GM19438 (cell line): ENCODE measurements around the gene ADGRG3.

Experiments
- ATAC-seq: cut with Tn5 transposase; IDR thresholded peaks from one replicate; pipeline ENCODE4 v1.9.1; 2021; ENCODE audit warnings: low read depth; ENCODE audit not compliant: unreplicated experiment

The ADGRG3 gene

DNA sequence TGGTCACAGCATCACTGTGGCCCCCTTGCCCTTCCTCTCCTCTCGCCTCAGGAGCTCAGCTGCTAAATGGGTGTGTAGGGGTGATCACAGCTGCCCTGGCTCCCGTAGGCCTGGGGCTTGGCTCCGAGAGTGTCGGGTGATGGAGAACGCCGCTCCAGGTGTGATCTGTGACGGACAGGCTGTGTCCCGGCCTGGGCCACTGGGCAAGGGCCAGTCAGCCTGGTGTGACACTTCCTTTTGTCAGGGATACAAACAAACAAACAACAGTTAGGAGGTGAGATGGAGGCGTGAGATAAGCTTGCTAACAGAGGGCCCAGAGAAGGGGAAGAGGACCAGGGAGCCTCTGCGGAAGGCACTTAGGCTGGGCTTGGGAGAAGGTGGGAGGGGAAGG is 37.7 kb upstream of the ADGRG3 start:
- no peak for ATAC-seq

DNA sequence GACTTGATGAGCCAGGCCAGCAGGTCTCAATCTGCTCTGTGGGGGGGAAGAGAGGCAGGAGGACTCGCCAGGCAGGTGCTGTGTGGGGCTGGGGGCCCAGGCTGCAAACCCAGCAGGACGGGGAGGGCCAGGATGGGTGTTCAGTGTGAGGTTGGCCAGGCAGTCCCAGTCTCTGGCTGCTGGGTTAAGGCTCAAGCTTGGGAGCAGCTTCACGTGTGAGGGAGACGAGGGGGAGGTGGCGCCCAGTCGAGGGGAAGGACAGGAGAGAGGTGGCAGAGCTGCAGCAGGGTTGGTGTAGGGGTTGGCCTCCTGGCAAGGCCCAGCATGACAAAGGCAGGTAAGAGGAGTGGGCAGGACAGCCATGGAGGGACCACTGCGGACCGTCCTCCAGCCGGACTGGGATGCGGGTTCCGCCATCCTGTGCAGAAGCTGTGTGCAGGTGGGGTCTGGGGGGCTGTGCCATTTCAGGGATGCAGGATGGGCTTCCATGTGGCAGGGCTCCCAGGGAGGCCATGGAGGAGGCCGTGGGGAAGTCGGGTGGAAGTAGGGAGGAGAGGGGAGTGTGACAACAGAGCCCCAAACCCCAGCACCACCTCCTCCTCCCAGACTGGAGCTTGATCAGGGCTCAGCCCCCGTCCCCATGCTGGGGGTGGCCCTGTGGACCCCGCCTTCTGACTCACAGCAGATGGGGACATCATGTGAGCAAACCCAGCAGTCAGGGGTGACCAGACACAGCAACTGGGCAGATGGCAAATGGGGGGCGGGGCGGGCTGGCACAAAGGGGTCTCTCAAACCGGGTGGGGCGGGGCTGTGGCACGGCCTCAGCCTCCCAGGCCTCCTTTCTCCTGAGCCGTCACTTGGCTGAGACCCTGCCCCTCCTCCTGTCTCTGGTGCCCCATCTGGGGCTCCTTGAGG is 36.9 kb upstream of the ADGRG3 start:
- ATAC-seq = no peak

DNA sequence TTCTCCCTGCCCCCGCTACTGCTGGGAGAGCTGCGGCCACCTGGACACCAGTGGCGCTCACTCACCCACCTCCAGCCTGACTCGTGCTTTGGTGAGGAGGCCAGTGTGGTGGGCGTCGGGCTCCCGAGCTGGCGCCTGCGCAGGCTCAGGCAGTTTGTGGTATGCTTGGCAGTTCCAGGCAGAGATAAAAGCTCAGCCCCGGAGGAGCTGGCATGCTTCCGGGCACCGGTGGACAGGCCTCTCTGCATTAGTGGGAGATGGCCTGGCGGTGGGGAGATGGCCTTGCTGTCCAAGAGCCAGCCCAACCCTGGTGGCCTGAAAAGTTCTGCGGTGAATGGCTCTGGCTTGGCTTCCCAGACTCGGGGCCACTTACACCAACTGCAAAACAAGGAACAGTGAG is 35.5 kb upstream of the ADGRG3 start:
- ATAC-seq = no peak

DNA sequence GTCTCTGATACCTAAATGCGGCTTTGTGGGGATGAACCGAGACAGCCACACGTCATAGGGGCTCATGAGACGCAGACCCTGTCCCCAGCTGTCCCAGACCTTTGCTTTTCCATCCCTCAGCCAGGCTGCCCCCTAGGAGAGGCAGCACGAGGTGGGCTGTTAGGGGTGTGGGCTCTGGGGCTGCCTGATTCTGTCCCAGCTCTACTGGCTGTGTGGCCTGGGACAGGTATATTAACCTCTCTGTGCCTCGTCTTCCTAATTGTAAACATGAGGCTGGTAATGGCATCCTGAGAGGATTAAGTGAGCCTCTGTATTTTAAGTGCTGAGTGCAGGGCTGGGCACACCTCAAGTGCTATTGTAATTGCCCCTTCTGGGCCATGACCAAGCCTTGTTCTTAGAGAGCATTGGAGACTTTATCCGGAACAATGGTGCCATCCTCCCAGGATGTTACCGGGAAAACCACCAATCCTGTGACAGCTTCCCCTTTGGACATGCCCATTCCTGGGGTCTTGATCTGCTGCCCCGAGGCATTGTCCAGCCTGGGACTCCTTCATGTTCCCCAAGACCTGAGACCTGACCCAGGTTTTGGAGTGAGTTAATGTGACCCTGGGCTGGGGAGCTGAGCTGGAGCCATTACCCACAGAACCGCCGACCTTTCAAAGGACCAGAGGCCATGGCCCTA is 34.6 kb upstream of the ADGRG3 start:
- ATAC-seq = no peak

DNA sequence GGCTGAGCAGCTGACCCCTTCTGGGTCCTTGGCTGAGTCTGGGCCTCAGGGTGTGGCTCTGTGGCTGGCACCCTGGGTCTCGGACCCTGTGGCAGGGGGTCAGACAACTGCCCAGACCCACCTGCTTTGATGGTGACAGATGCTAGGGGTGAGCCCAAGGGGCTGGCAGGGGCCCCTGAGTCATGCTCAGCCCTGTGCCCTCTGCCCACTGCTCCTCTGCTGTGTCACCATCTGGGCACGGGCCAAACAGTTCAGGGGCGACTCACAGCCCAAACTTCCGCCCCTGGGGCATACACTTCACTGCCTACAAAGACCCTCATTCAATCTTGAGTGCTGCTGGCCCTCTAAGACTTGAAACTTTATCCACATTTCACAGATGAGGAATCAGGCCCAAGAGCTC is 33.9 kb upstream of the ADGRG3 start:
- no peak for ATAC-seq

DNA sequence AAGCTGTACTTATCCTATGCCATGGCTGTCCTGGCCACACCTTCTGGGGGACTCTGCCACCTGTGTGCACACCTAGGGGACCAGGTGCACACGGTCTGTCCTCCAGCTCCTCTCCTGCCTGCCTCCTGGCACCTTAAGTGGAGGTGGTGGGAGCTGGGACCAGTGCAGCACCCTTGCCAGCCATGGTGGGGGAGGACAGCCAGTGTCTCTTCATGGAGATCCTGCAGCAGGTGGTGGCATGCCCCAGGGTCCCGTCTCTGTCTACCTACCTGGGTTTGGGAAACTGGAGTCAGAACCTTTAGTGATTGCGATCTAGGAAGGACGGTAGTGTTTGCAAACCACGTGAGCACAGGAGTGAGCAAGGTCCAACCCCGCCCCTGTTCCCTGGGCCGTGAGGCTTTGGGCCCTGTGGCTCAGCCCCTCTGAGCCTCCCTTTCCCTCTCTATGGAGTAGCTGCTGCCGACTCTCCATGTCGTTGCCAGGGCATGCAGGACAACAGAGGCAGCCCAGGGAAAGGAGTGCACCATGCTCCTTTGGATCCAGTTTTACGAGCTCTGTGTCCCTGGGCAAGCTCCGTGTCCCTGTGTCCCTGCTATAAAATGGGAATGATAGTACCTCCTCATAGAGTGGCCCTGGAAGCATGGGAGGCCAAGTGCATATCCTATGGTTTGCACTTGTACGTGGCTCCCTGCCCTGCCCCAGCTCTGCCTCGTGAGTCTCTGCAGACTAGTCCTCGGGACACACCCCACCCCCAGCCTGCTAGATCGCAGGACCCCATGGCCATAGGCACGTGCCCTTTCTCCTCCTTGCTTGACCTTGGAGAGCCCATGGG is 32.6 kb upstream of the ADGRG3 start:
- no peak for ATAC-seq

DNA sequence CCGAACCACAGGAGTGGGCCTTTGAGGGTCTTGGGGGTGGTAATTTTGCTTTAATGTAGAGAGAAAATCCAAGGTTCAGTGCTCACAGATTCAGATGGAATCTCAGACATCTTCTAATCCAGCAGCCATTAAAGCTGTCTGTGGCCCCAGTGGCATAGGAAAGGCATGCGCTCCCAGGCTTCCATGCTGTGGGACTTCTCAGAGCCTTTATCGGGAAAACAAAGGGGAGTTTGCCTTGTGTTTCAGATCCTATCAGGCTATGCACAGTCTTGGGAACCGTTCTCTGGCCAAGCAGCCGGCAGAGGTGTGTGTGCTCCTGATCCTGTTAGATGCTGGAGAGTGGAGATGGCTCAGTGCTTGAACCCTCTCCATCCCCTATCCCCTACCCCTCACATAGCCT is 31.9 kb upstream of the ADGRG3 start:
- ATAC-seq = no peak

DNA sequence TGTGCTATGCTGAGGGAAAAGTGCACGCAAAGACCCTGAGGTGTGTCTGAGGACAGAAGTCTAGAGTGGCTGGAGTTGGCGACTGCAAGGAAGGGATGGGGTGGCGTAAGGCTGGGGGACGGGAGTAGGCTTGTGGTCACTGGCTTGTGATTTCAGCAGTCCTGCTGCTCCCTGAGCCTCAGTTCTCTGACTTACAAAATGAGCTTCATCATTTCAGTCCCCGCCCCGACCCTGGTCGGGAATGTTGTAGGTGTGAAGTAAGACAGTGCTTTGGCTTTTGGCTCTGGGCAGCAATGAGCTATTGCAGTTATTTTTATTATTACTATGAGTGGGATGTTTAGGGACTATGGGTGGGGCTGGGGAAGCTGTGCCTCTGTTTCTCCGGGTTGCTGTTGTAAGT is 31.1 kb upstream of the ADGRG3 start:
- ATAC-seq = no peak

DNA sequence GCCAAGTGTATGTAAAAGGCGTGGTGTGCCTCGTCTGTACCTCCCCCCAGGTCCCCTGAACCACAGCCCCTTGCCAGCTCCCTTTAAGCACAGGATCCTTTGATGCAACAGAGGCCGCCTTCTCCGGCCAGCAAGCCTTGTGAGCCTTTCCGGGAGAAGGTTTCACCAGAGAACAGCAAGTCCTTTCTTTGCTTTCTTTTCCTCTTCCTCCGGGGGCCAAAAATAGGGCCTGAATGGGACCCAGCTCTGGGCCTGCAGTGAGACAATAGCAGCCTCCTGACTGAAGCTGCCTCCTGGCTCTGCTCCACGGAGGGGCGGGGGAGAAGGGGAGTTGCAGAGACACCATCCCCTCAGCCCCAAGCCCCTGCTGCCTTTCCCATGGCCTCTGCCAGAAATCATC is 30.7 kb upstream of the ADGRG3 start:
- no peak for ATAC-seq

DNA sequence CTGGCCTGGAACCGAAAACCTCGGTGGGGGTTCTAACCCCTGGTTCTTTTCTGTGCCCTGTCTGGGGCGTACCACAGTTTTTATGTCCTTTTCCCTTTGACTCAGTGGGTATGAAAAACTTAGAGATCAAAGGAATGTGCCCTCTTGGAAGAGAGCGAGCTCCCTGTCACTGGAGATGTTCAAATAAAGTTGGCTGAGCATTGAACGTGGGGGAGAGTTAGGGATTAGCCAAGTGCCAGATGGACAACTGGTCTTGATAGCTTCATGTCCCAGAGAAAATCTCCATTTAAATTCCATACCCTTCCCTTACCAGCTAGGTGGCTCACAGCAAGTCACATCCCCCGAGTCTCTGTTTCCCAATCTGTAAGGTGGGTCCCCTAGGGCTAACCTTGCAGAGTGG is 30.1 kb upstream of the ADGRG3 start:
- no peak for ATAC-seq

DNA sequence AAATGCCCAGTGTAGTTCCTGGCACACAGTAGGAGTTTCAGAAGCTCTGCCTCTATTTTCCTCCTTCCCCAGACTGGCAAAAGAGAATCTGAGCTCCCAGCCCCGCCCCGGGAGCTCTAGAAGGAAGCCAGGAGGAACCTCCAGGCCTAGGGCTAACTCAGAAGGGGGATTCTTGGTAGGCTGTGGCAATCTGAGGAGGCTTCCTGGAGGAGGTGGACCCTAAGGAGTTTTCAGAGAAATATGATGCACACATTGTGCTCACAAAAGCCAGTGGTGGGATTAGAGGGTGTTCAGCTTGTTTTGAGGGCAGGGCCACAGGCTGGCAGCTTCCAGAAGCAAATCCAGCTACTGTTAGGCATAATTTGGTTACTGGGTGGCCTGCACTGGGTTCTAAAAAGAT is 29.7 kb upstream of the ADGRG3 start:
- no peak for ATAC-seq

DNA sequence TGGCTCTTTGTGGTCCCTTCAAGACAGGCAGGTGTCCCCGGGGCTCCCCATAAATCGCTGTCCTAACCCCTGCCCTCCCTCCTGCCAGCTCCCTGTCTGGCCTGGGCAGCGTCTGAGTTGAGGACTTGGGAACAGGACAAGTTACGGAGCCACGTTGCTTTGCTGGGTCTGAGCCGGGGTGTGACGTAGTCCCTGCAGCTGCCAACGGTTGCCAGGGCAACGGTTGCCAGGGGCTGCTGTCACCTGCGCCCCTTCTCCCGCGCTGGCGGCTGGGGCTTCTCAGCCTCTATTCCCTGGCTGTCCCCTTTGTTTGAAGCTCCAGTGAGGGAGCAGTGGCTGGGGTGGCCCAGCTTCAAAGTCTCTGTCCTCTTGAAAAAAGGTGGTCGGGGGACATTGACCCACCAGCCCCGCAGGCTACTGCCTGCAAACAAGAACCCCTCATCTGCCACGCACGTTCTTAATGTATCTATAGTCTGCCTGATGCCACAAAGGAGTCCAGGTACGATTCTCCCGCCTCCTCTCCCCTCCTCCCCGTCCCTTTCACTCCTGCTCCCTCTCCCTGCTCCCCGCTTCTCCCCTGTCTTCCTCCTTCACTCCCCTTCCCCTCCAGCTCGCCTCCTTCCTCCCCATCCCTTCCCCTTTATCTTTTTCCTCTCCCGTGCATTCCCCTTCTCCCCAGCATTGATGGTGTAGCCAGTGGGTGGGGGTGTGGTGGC is 28.8 kb upstream of the ADGRG3 start:
- ATAC-seq = no peak

DNA sequence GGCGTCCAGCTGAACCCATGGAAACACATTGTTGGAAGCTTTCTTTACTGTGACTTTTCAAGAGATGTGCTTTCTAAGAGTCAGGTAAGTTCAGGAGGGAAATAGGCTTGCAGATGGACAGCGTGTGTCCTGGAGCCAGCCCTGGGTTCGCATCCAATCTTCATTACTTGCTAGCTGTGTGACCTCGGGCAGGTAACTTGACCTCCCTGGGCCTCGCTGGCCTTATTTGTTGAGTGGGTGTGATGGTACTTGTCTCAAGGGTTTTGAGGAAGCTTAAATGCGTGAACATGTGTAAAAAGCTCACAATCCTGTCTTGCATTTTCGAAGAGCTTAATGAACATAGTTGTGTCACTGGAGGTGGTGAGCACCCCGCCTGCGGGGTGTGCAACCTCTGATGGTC is 27.9 kb upstream of the ADGRG3 start:
- no peak for ATAC-seq

DNA sequence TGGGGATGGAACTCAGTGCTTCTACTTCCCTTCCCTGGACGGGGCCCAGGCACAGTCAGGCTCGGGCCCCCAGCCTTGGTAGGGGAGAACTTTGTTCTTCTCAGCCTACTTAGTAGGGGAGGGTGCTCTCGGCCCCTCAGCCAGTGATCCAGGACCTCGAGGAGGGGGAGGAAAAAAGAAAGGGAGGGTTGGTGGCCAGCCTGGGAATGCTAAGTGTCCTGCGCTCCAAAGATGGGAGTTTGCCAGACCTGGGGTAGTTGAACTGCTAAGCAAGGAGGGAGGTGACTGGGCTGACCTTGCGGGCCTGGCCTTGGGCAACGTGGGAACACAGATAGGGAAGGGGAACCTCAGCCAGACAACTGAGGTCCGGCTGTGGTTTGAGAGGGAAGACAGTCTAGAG is 27.5 kb upstream of the ADGRG3 start:
- no peak for ATAC-seq

DNA sequence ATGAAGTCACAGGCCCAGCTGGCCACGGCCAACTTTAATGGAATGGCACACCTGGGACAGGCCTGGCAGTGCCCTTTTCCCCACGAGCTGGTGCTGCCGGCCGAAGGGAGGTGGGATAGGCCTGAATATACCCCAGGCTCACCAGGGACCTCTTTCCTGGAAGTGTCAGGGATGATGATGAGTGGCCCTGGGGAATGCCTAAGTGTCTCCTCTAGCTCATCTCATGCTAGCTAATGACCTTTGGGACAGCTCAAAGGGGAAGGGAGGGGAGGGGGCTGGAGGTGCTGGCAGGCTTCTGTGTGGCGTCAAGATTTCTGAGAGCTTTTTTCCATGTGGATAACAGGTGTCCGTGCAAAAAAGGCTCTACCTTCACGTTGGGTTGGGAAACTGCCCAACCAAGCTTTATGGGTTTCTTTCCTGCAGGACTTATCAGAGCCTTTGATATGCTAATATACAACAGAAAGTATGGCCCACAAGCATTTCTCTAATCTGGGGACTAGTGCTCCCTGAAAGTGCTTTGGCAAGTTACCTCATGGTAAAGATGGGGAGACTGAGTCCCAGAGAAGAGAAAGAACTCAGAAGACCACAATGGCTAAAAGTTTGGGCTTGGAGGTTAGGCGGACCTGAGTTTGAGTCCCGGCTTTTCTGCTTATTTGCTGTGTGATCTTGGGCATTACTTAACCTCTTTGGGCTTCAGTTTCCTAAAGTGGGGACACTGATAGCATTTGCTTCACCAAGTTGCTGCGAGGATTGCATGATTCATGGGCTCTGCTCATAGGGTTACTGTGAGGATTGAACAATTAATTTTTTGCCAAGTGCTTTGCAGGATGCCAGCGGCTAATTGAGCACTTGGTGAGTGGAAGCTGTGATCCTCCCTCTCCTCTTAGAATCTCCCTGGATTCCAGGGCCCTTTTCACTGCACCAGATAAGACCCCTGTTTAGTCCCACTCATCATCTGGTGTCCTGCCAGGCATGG is 25.7 kb upstream of the ADGRG3 start:
- no peak for ATAC-seq

DNA sequence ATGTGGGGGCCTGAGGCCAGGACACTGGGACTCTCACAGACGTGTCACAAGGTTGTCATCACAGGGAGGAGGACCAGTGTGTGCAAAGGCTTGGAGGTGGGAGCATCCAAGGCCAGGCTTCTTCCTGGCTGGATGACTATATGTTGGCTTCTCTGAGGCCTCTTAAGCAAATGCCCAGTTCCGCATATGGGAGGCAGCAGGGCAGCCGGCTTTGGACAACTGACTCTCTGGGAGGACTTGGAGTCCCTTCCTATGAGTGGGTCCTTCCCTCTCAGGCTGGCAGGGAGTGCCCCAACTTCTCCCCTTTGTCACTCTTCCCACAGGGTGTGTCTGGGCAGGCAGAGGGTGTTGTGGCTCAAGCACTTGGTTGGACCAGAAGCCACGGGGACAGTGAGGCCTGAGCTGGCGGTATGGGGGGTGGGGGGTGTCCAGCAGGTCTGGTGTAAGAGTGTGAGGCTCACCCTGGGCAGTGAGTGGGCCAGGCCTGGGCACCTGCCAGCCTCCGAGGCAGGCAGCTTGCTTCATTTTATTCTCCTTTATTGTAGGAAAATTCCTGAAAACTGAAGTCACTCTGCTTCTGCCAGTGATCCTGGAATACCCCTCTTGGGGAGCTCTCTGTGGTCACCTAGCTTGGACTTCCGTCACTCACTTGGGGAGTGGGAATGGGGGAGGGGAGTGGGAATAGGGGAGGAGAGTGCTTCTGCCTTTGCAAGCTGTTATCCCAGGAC is 24.8 kb upstream of the ADGRG3 start:
- no peak for ATAC-seq

DNA sequence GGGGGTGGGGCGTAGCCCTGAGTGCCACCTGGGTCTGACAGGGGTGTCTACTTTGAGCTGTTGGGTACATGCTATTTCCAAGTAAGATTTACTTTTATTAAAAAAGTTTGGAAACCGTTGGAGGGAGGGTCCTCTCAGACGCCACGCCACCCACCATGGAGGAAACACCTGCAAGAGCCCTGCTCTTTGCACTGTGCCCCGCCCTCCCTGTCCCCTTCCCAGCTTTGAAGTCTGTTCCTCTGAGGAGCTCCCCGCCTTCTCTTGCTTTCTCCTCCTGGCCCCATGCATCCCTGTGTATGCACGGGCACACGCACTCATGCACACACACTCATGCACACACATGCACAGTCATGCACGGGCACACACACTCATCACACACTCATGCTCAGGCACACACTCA is 24.2 kb upstream of the ADGRG3 start:
- no peak for ATAC-seq

DNA sequence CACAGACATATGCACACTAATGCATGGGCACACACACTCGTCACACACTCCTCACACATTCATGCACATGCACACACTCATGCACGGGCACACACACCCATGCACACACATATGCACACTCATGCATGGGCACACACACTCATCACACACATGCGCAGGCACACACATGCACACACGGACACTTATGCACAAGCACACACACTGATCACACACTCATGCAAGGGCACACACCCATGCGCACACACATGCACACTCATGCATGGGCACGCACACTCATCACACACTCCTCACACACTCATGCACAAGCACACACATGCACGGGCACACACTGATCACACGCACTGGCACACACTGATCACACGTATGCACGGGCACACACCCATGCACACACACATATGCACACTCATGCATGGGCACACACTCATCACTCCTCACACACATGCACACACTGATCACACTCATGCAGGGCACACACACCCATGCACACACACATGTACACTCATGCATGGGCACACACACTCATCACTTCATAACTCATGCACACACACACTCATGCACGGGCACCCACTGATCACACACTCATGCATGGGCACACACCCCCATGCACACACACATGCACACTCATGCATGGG is 23.6 kb upstream of the ADGRG3 start:
- ATAC-seq = no peak
